Vagina (tissue), 2 donors: Measurements from ENCODE around the gene NFE2L1.
"Not testable (repeated sequence)": the region's sequence is repeated elsewhere in the genome, so short reads cannot be mapped to it uniquely, and the experiment has no call there.

Experiments used
- POLR2A ChIP-seq, 2 donors: fragments of 450-650 bp; IDR thresholded peaks; one replicate each; pipeline ENCODE4 v1.6.1; 2017; ENCODE audit warnings: antibody characterized with exemption in 2 of 2, mild to moderate bottlenecking in 2 of 2, moderate library complexity in 2 of 2
- POLR2AphosphoS5 ChIP-seq, 2 donors: sonication (generic); formaldehyde crosslinking; IDR thresholded peaks; one replicate each; pipeline ENCODE4 v1.9.0; 2017; ENCODE audit warnings: antibody characterized with exemption in 2 of 2, mild to moderate bottlenecking in 2 of 2, low read depth in 1 of 2; ENCODE audit not compliant: insufficient read depth in 1 of 2
- TF ChIP-seq, protein P1 (sequence below), 3 experiments: fragments of 450-650 bp in 2 of 3; fragments of 200-600 bp in 1 of 3; sonication (generic) in 1 of 3; IDR thresholded peaks; one replicate each; pipeline ENCODE4 v1.5.1; 2017 to 2019; ENCODE audit warnings: antibody characterized with exemption in 3 of 3, mild to moderate bottlenecking in 2 of 3, moderate library complexity in 2 of 3

DNA sequence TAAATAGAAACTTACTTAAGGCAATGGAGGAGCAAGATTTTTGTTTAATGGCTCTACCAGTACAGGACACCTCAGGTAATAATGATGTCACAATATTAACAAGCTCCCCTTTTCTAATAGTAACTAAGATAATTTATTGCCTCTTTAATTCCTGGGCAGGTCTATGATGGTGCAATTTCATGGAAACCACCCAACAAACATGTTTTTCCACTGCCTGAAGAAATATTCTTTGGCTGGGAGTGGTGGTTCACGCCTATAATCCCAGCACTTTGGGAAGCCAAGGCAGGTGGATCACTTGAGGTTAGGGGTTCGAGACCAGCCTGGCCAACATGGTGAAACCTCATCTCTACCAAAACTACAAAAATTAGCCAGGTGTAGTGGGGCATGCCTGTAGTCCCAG is 19.6 kb downstream of the NFE2L1 start:
- TF ChIP-seq, protein P1, sequence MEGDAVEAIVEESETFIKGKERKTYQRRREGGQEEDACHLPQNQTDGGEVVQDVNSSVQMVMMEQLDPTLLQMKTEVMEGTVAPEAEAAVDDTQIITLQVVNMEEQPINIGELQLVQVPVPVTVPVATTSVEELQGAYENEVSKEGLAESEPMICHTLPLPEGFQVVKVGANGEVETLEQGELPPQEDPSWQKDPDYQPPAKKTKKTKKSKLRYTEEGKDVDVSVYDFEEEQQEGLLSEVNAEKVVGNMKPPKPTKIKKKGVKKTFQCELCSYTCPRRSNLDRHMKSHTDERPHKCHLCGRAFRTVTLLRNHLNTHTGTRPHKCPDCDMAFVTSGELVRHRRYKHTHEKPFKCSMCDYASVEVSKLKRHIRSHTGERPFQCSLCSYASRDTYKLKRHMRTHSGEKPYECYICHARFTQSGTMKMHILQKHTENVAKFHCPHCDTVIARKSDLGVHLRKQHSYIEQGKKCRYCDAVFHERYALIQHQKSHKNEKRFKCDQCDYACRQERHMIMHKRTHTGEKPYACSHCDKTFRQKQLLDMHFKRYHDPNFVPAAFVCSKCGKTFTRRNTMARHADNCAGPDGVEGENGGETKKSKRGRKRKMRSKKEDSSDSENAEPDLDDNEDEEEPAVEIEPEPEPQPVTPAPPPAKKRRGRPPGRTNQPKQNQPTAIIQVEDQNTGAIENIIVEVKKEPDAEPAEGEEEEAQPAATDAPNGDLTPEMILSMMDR (IDR thresholded peaks at IDR 0.05) = not testable (repeated sequence)
- TF ChIP-seq POLR2A (IDR thresholded peaks at IDR 0.05) = not testable (repeated sequence)
- TF ChIP-seq POLR2AphosphoS5 (IDR thresholded peaks at IDR 0.05; ENCODE audit: insufficient read depth in 1 of 2, low read depth in 1 of 2) = peak in 1 of 2 donors; percentile 64
